Non-pigmented ciliary epithelial cell (primary cell): ENCODE results near the gene PSD4.

ENCODE experiments used
- DNase-seq: peaks from one replicate; pipeline ENCODE4 v3.0.0-alpha.2; 2010; ENCODE audit warnings: low read depth

PSD4 gene

DNA sequence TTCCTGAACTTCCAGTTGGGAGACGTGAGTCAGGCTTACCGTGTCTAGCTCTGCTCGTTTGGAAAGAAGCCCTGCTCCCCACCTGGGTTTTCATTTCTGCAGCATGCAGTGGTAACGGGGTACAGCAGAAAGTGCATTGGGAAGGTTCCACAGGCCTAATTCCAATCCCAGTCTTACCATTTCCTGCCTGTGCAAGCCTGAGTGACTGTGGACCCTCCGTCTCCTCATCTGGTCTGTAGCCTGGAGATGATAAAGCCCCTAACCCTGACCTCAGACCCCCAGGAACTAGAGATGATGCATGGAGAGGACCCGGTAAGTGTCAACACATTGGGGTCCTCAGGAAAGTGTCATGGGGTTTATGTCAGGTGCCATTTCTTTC is 5.8 kb upstream of the PSD4 start:
- no peak for DNase-seq

- no peak for DNase-seq
These were observed 4.7 kb upstream of the PSD4 start for GRCh38 chr2:113169002-113169530.

- DNase-seq = no peak
These were observed 4.2 kb upstream of the PSD4 start for GRCh38 chr2:113169586-113169985.

DNA sequence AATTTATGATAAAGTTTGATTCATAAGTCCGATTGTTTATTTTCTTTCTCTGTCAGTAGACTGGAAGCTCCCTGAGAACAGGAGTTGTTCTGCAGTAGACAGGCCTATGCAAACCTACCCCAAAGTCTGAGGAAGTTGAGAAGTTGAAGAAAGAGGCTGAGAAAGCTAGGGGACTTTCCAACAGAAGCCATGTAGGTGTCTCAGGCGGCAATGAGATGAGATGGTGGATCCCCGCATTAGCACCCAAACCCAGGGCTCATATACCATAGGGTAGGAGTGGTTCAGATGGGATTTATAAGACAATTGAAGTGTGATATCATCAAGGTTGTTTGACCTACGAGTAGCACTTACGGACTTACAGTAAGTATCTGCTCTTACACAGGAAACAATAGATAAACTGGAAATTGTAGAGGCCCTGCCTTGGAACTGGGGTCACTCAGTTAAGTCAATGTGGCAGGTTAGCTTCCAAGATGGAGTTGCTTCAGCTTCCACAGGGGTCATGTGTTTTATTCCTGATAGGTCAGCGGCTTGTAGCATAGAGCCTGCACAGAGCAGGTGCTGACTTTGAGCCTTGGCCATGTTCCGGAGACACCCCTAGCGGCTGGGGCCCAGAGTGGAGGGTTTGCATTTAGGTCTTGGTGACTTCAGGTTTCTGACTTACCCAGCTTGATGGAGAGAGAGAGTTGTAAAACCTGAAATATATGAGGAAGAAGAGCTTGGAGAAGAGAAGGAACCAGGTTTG is 2.3 kb upstream of the PSD4 start:
- DNase-seq = no peak

GRCh38 chr2:113172721-113173541 is 840 bp upstream of the PSD4 start:
- DNase-seq = no peak

DNA sequence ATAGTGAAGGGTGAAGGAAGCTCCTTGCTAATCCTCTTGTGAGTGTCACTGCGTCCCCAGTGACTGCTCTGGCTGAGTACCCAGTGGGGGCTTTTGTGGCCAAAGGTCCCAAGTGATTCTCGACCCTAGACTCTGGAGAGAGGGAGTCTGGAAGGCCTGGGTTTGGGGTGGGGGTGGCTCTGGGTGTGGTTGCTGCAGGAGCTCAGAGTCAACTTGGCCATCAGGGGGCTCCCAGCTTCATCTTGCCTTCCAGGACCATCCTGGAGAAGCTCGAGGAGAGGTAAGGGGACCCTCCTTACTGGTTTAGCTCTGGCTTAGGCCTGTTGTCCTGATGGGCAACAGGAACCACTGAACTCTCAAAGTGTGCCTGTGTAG is 592 bp downstream of the PSD4 start:
- no peak for DNase-seq

GRCh38 chr2:113175042-113175628 is 1.4 kb downstream of the PSD4 start:
- DNase-seq = no peak

DNA sequence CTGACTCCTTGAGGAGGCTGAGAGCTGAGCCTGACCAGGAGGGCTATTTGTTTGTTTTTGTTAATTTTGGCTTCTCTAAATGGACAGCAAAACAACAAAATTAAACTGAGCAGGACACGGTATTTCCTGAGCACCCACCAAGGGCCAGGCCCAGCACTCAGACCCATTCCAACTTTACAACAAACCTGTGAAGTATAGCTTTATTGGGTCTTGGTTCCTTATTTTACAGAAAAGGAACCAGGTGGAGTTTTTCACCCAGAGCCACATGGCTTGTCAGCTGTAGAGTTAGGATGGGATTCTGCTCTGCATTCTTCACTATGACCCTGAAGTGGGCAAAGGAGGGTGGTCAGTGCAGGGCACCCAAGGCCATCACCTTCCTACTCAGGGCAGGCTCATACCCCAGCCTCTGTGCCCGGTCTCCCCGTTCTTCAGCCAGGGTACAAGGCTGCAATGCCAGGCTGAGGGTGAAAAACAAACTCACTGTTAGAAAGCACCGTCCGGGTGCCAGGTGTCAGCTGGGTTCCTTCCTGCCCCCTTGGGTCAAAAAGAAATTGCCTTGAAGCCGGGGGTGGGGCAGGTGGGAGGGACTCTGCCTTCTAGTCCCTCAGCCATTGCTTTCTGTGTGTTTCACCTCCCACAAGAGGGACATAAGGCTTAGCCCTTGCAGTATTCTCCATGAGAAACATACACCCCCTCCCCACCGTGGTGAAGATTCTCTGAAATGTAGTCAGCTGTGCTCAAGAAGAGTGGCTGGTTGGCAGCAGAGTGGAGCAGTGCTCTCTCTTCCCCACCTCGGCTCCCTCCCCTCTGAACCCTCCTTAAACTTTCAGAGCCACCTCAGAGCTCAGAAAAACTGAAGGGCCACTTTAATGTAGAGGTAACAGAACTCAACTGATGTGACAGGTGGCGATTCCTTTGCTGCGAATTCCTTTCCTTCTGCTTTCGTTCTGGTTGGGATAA is 2.2 kb downstream of the PSD4 start:
- DNase-seq = no peak

DNA sequence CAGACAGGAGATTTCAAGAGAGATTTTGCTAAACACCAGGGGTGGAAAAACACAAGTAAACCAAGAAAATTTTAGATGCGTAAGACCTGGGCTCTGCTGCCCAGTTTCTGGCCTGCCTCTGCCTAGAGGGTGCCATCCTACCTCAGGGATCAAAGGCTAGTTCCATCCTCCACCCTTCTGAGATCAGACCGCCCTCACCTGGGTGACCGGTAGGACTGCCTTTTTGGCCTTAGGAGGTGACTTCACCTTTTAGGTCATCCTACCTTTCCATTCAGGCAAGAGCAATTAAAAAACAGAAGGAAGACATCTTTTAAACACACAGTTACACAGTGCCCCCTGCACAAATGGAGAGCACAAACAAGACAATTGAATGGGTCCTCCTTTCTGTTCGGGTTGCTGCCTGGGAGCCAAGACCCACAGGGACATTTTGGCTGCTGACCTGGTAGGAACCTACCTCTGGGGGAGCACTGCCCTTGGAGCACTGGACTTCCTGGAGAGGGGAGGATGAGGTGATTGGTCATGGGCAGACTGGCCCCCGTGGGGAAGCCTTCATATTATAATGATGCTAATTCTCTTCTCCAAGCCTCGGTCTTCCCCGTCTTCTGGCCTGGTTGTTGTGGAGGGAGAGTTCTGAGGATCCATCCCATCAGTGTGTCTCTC is 3.1 kb downstream of the PSD4 start:
- DNase-seq = no peak

DNA sequence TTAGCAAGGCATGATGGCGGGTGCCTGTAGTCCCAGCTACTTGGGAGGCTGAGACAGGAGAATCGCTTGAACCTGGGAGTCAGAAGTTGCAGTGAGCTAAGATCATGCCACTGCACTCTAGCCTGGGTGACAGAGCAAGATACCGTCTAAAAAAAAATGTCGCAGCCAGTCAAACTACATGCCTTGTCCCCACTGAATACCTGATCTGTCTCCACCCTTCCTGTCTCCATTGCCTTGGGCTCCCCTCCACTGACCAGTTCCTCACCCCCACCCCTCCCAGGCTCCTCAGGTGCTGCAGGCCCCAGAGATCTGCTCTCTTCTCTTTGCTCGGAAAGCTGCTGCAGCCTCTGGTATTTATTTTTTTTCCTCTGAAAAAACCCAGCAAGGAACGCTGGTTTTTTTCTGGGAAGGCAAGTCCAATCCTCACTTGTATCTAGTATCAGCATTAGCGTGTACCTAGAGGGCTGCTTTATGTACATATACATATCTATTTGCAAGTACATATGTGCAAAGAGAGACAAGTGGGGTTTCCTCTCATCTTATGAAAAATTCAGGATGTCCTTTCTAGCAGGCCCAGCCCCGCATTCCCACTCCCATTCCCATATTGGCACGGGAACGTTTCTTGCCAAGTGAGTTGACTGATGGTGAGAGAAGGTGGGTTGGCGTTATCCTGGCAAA is 4.4 kb downstream of the PSD4 start:
- DNase-seq = no peak

- DNase-seq = no peak
These were observed 5.1 kb downstream of the PSD4 start for GRCh38 chr2:113178891-113179290.

DNA sequence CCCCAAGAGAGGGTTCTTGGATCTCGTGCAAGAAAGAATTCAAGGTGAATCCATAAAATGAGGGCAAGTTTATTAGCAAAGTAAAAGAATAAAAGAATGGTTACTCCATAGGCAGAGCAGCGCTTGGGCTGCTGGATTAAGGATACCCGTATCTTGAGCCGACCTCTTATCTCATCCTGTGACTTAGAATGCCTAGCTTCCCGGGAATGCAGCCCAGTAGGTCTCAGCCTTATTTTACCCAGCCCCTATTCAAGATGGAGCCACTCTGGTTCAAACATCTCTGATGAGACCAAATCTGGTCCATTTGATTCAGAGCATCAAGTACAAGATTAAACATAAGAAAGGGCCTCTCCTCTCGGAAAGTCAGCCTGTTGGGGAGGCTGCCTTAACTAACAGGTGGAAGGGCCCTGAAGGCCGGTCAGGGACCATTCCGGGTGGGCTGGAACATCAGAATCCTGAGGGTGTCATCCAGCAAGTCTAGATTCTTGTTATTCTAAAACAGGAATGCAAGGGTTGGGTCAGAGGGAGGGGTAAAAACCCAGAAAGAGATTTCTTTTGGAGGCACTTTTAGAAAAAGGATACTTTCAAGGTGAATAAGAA is 5.8 kb downstream of the PSD4 start:
- no peak for DNase-seq

GRCh38 chr2:113180131-113180946 is 6.6 kb downstream of the PSD4 start:
- no peak for DNase-seq

DNA sequence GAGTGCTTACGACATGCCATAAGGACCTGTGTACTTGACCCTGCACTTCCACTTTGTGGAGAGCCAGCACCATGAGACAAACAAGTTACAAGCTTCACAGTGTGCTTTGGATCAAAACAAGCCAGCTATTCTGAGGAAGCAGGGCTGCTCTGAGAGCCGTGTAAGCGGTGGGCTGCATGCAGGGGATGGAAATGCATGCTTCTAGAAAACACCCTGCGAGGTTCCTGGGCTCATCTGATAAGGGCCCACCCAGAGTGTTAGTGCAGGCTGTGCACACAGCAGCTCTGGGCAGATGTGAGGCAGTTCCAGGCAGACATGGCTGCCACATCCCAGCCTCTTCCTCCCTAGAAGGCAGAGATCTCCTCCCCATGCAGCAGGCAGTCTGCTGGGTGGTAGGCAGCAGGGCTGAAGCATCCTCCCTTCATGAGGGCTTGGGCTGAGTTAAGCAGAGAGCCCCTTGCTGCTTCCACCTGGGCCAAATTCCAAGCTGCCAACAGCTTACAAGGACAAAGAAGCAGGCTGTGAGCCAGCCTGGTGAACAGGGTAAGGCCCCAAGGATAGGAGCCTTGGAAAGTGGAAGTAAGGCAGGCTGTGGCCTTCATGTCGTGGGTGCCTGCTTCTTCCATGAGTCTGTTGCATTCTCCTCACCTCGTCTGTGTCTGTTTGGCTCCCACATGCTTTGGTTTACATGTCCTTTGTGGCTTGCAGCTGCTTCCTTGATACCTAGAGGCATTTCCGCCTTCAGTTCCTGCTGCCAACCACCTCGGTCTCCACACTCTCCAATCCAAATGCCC is 7.7 kb downstream of the PSD4 start:
- DNase-seq = no peak

GRCh38 chr2:113182471-113183260 is 8.9 kb downstream of the PSD4 start:
- no peak for DNase-seq

DNA sequence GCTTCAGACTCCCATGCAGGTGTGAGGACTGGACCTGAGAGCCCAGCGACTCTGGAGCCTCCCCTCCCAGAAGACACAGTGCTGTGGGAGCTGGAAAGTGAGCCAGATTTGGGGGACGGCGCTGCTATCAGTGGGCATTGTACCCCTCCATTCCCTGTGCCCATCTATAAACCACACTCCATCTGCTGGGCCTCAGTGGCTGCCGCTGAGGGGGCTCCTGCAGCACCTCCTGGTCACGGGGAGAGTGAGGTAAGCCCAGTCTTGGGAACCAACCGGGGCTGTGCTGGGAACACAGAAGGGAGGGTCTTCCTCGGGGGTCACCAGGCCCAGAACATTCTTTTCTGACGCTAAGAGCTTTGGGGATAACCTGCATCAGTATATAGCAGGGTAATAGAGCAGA is 9.5 kb downstream of the PSD4 start:
- no peak for DNase-seq

- no peak for DNase-seq
These were observed 9.9 kb downstream of the PSD4 start for GRCh38 chr2:113183703-113184102.
